Measurements from ENCODE around the gene SLC12A8.

Gene SLC12A8

DNA sequence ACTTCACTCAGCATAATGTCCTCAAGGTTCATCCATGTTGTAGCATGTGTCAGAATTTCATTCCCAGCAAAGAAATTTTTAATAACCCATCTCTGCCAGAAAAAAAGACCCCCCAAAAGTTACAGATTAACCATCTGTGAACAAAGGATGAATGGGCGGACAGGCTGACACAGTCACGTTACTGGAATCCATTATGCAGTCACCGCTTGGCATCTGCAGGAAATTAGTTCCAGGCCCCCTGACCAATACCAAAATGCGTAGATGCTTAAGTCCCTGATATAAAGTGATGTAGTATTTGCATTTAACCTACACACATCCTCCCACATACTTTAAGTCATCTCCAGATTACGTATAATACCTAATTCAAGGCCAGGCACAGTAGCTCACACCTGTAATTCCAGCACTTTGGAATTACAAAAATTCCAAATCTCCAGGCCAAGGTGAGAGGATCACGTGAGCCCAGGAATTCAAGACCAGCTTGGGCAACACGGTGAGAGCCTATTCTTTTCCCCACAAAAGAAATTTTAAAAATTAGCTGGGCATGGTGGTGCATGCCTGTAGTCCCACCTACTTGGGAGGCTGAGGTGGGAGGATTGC, 1.5 kb upstream of the SLC12A8 start:
- DNase-seq (ENCODE audit: low spot score), result peak; percentile 93

DNA sequence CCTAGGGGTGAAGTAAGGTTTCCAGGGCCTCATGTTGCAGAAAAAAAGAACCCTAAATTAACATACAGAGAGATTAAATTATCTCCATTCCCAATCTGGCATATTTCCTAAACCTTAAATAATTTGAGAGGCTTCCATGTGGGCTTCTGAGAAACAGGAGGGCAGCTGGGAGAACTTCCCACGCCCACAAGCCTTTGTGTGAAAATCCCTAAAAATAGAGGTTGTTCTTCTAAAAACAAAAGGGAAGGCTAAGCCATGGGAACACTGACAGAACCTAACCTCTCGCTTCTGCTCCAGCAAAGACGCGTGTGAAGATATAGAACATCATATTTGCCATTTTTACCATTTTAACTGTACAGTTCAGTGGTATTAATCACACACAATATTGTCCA, 812 bp upstream of the SLC12A8 start:
- no peak for DNase-seq (ENCODE audit: low spot score)

DNA sequence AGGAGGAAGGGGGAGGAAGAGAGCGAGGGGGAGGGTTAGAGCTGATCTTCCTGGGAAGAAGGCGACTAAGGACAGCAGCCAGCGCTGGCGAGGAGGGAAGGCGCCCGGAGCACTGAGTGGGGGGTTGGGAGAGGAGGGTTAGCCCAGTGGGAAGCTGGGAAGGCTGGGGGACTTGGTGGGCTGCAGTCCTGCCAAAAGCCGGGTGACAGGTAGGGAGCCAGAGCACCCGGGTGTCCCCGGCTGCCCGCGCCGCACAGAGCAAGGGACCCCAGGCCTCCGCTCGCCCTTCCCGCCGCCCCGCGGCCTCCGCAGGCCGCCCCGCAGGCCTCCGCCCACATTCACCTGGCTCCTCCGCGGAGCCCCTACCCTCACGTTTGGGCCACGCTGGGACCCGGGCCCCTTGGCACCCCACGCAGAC, 448 bp downstream of the SLC12A8 start:
- DNase-seq (ENCODE audit: low spot score), result no peak

DNA sequence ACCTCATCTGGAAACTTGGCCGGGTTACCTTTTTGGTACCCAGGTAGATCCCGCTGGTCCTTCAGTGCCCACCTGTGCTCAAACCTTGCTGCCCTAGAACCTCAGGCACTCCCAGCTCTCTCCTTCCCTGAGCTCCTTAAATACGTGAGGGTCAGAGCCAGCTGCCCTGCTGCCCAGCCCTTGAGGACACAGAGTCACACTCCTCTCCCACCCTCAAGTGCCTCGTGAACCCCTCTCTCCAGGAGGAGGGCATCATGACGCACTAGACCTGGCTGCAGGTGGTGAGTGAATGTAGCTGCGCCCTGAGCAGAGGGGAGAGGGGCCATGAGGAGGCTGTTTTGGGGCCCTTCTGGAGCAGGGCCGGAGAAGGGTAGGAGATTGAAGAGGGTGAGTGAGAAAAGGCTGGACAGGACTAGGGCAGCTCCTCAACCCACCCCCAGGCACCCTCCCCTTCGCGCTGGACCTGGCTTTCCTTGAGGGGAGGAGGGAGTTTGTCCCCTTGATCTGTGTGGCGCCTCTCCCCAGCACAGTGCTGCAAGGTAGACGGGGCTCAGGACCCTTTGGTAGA, 941 bp downstream of the SLC12A8 start:
- DNase-seq (ENCODE audit: low spot score), result peak; percentile 51

DNA sequence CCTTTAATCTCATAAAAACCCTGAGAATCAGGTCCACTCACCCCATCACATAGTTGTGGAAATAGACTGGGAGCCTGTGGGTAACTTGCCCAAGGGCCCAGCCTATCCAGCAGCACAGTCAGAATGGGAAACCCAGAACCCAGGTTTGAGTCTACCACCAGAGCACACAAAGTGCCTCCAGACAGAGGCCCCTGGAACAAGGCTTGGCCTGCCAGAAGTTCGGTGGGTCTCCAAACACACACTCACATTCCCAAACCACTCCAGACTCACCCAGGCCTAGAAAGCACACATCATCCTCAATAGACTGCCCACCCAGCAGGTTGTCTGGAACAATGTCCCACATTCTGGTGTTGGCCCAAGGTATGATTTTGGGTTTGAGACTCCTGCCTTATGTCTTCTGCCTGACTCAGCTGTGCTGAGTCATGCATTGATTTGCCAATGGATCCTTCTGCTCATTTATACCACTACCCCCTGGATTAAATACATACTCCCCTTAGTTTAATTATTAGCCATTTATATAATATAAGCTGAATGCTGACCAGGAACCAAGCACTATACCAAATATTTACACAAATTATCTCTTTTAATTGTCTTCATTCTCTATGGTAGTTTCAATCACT, 4.5 kb downstream of the SLC12A8 start:
- DNase-seq (ENCODE audit: low spot score), result no peak

DNA sequence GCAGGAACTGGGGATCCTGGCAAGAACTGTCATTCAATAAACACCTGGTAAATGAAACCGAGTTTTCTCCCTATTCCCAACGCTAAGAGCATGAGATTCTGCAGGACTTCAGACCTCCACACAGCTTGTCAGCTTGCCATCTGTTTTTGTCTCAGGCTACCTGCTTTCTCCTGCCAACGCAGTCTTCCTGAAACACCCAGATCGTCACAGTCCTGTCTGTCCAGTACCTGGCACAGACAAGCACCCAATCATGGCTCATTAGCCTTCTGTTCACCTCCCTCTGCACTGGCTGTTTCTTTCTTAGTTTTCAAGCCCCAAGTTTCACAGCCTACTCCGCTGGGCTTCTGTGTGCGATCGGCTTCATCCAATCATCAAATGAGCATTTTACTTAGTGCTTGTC, 5.0 kb downstream of the SLC12A8 start:
- DNase-seq (ENCODE audit: low spot score), result no peak

DNA sequence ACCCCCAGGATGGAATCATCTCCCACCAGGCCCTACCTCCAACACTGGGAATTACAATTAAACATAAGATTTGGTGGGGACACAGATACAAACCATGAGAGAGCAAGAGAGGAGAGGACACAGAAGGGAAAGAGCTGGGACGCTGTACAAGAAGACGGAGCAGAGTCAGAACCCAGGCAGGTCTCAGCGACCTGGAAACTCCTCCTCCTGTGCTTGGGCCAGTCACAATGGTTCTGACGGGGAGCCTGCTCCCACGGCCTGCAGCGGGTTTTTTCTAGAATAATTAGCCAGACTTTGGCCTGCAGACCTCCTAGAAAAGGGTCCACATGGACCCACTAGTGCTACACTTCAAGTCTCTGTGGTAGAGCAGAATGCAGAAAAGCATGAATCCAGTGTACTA, 5.6 kb downstream of the SLC12A8 start:
- DNase-seq (ENCODE audit: low spot score), result no peak

DNA sequence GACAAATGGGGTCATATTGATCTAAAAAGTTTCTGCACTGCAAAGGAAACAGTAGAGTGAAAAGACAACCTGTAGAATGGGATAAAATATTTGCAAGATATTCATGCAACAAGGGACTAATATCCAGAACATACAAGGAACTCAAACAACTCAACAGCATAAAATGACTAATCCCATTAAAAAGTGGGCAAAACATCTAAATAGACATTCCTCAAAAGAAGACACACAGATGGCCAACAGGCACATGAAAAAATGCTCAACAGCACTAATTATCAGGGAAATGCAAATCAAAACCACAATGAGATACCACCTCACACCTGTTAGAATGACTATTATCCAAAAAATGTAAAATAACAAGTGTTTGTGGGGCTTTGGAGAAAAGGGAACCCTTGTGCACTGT, 8.8 kb downstream of the SLC12A8 start:
- DNase-seq (ENCODE audit: low spot score), result no peak

DNA sequence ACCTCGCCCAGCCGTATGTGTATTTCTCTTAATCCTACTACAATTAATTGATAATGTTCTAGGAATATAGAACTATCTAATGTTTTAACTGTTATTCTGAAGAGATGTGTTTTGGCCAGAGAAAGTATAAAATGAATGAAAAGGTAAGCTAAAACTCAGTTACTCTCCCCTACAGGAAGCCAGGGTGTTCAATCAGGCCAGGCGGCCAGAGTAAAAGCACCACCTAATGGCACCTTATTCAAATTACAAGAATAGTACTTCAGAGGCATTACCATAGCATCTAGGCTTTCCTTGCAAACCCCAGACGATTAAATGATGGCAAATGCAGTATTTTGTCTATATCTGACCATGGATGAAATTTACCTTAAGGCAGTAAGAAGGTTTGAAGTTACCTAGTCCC, 10.4 kb downstream of the SLC12A8 start:
- DNase-seq (ENCODE audit: low spot score), result no peak

DNA sequence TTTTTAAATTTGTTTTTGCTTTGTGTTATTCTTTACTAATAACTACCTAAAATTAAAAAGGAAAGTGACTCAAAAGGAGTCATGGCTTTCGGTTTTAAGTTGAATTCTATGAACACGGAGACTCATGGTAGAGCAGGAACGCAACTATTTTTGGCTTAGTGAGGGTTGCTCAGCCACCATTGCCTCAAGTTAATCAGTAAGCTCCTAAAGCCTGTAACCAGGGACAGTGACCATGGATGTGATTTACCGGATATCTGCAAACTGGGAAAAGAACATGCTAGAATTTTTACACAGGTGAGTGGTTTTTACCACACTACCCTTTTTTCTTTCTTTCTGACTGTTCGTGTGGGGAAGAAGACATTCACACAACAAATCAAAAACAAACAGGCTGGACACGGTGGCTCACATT, 11.8 kb downstream of the SLC12A8 start:
- DNase-seq (ENCODE audit: low spot score), result no peak

DNA sequence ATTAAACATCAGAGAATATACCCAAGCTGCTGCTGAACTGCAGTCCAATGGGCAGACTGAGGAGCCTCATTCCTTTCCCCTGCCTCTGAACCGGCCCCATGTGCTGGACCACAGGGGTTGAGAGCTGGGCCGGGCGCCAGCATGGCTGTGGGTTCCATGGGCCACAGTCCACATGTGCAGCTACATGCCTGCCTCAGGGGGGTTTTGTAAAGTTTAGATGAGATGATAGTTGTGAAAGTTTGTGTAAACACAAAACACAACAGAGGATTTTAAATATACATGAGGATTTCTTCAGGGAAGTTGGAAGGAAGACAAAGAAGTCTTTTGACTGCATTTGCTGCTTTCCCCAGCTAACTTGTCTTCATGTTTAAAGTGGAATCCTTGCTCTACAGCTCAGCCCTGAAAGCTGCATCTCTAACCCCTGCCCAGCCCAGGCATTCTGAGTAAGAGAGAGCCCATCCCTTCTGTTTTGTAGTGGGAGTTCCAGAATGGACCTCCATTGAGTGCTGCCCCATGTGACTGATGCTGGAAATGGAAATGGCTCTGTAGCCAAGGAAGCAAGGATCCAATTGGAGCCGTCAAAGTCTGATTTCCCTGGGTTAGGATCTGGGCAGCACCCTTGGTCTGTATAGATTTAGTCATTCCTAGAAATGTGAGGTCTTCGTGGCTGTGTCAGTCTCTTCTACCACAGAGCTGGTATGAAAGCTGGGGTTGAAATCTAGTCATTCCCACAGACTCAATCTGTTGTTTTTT, 17.5 kb downstream of the SLC12A8 start:
- DNase-seq (ENCODE audit: low spot score), result no peak

DNA sequence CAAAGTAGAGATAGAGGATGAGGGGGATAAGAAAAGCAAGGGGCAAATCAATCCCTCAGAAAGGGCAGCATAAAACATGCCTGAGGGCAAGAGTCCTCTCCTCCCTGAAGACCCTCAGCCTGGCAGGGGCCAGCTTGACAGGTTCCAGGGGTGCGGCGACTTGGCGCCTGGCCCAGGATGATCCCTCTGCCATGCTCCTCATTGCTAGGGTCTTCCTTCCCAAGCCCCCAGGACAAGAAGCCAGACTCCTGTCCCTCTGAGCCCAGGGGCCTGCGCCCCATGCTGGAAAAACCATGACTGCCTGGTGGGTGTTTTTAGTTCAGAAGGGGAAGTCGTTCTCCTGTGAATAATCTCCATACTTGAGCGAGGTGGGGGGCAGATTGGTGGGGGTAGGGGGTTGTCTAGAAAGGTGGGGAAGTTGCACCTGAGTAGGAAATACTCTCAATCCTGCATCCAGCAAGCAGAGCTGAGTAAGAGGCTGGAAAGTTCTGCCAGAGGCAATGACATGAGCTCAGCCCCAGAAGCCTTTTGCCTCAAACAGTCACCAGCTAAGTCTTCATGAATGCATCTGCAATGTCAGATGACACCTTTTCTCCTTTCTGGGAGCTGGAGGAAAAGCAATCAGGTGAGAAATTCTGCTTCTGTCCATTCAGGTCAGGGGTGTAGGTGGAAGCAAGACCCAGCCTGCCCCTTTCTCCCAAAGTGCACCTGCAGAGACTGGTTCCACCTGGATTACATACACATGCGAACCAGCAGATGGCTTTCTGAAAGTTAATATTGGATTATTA, 18.3 kb downstream of the SLC12A8 start:
- no peak for DNase-seq (ENCODE audit: low spot score)

DNA sequence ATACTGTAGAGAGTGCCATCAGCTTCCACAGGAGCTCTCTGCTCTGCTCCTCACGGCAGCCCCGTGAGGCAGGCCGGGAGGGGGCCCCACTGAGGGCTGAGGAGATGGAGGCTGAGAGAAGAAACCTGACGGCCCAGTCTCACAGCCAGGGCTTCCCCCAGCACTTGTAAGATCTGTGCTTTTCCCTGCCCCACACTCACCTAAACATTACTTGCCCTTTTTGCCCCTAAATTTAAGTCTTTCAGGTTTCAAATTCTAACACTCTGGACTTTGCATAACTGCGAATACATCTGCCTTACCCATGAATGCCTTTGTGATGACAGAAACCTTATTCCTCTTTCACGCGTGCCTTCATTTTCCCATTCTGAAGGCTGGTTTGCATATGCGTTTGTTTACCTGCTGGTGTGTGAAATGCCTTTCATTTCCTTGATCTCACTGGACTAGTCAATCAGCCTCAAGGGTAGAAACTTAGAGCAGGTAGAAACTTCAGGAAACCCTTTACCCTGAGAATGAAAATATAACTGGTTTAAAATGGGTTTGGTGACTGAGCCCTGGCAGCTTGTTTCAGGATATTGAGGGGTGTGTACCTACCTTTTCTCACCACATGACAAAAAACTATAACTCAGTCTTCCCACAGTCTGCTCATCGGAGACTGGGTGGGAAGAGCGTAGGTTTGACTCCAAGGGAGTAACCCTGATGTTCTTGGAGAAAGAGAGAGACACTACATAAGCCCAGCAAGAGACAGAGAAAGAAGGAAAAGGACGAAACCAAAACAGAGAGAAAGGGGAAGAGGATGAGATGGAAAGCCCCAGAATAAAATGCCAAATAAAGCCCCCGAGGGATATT, 20.1 kb downstream of the SLC12A8 start:
- no peak for DNase-seq (ENCODE audit: low spot score)

DNA sequence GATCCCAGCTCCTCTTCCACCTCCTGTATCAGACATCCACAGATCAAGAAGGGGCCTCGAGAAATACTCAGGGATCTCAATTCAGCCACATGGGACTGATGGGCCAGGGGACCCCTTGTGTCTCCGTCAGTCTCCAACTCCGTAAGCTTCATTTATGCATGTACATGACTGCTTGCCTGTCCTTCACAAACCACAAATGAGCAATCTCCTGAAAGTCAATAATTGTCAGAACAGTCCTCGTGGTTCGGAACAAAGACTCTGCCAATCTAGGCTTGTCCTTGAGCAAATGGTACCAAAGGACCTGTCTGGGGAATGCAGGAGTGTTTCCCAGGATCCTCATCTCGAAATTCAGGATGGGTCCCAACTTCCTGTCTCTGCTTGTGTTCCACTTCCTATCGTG, 20.8 kb downstream of the SLC12A8 start:
- no peak for DNase-seq (ENCODE audit: low spot score)

DNA sequence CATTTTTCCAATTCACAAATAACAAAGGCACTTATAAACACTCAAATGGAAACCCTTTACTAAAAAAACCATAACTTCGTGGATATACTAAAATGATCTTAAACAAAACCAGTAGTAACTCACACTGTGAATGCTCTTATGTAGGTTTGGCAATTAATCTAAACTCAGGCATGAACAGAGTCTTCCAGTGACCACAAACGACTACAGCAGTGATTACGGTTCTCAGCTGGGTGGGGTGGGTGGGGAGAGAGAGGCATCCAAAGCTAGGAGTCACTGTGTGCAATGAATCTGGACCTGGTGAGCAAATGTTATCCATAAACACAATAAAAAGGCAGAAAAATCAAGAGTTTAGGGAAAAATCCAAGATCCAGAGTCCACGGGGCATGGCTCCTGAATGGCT, 21.3 kb downstream of the SLC12A8 start:
- DNase-seq (ENCODE audit: low spot score), result no peak

DNA sequence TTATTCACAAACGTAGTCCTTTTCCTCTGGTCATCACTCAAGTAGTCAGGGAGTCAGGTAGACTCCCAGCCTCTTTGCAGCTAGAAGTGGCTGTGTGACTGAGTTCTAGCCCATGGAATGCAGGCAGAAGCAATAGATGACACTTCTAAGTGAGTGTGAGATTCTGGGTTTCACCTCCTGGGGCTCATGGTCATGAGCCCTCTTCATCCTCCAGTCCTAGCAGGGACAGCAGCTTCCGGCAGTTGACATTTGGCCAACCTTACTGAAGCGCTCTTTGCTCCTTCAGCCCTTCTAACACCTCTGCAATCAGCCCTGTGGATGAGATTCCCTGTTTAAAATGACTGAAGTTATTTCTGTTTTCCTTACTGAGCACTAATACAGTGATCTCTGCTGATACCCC, 21.8 kb downstream of the SLC12A8 start:
- DNase-seq (ENCODE audit: low spot score), result no peak

DNA sequence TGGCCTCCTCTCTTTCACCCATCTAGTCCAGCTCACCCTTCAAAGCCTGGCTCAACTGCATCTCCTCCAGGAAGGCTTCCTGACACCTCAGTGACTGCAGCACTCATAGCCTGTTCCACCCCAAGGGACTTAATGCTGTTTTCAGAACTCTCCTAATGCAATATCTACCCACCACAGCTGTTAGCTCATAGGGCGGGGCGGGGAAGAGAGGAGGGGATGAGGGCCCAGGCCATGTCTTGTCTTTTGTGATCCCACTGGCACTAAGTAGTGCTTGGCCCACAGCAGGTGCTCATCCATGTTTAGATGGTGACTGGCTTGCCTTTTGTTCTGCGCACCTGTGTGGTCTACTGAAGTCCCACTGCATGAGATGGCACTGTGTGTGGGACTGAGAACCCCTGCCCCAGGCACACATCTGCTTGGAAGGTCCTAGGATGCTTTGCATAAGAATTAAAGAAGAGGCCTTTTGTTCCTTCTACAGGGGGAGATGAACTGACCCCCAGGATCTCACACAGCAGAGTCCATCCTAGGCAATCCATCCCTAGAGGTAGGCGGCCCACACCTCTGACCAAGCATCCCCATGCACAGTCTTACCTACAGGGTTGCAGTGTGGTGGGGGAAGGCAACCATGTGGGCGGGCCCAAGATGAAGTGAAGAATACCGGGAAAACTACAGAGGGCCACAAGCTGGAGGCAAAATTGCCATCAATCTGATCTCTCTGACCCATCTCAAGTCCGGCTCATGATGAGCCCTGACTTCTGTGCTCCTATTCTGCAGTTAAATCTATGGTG, 23.0 kb downstream of the SLC12A8 start:
- no peak for DNase-seq (ENCODE audit: low spot score)

DNA sequence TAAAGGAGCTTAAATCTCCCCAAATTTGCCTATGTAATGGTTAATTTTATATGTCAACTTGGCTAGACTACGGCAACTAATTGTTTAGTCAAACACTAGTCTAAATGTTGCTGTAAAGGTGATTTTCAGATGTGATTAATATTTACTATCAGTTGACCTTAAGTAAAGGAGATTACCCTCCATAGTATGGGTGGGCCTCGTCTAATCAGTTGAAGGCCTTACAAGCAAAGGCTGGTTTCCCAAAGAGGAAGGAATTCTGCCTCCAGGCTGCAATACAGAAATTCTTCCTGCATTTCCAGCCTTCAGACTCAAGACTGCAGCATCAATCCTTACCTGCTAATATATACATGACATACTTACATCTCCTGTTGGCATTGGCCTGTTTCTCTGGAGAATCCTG, 23.6 kb downstream of the SLC12A8 start:
- no peak for DNase-seq (ENCODE audit: low spot score)

DNA sequence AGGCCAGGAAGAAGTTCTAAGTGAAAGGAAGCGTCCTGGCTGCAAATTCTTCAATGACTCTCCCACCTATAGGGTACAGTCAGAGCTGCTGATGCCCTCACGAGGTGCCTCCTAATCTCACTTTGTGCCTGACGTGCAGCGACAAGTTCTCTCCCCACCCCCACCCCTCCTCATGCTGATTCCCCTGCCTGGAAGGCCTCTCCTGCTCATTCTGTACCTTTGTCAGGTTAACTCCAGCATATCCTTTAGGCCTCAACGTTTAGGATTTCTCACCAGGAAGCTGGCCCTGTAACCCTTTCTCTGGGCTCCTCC, 25.0 kb downstream of the SLC12A8 start:
- DNase-seq (ENCODE audit: low spot score), result no peak

DNA sequence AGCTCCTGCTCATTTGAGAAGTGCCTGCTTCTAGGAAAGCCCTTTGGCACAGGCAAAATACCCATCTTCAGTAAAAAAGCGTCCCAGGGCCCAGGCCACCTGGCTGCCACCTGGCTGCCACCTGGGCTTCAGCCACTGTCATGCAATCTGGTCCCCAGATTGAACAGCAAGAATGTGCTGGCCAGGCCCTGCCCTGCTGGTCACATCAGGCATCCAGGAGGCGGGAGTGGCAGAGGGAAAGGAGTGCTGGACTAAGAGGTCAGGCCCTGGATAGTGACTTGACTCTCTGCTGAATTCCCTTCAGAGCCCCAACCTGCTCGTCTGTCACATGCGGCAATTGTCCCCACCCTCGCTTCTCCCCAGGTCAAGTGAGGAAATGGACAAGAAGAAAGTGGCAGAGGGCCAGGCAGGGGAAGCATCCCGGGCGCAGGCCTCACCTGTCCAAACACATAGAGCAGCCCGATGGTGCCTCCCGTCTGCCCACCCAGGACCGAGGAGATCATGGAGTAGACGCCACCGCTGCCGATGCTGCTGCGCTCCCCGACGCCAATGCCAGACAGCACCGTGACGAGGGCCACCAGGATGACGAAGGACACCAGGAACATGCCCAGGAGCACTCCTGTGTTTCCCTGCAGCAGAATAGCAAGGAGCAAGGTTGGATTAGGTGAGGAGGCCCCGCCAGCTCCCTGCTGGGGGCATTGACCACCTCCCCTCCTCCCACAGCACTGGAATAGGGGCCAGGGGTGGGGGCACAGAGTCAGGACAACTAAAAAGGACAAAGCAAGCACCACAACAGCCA, 25.5 kb downstream of the SLC12A8 start:
- DNase-seq (ENCODE audit: low spot score), result no peak

Data from RKO (cell line).